Measurements from ENCODE around the gene CYB5RL. TPM values are rescaled to one million over a fixed set of nuclear protein-coding genes. Genes with fewer than 3 reads are reported as not detected.
A peak's percentile ranks its signal among the peaks of the same experiment; 100 is the strongest.
"Not testable (repeated sequence)": the region's sequence is repeated elsewhere in the genome, so short reads cannot be mapped to it uniquely, and the experiment has no call there.

The CYB5RL gene
- total and polyA plus RNA-seq, 9 donors = 4.5 to 8.0 (median 5.6) TPM

DNA sequence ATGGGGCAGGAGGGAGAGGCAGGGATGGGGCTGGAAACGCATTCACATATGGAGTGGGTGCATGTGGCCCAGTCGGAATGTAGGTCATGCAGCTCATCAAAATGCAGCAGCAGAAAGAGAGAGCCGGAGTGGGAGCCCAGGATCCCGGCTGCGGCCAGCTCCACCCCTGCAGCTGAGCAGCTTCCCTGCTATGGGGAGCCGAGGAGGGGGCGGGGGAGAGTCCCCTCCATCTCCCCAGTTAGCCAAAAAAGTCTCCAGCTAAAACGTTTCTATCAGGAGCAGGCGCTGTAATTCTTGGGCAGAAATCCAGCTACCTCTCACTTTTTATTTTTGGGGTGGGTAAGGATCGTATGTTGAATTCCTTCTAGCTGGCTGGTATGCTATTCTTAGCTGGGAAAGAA is 39.8 kb upstream of the CYB5RL start:
- H3K36me3 ChIP-seq (ENCODE audit: control insufficient read depth, insufficient read depth, low read length) = peaks cover 60% of the 10 kb centered on the region
- H3K27ac ChIP-seq (ENCODE audit: low read length) = no peak overlapping the region
- H3K4me1 ChIP-seq (ENCODE audit: control insufficient read depth, insufficient read depth, low read length) = peaks cover 7% of the 10 kb centered on the region
- peak; percentile 77 for DNase-seq
- no peaks in the 10 kb centered on the region for H3K9me3 ChIP-seq (replicated peaks; ENCODE audit: control insufficient read depth, low read depth, low read length)
- H3K27me3 ChIP-seq (ENCODE audit: control insufficient read depth, insufficient read depth, low read length) = no peaks in the 10 kb centered on the region
- H3K4me3 ChIP-seq (ENCODE audit: low read length) = no peak overlapping the region
- WGBS (ENCODE audit: insufficient coverage) = 26% methylated on average over 4 of the region's 10 CpGs

DNA sequence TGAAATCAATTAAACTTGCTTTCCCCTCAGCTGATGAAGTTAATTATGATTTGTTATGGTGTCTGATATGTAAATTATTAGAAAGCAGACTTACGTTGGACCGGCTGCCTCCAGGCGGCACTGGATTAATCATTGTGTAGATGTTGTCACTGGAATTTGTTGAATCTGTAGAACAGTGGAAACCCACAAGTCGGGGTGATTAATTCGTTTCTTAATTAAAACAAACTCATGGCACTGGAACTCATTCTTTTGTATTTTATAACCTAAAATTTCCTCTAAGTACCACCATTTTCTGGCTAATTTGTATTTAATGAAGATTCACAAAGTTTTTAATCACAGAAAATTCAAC is 39.2 kb upstream of the CYB5RL start:
- H3K9me3 ChIP-seq (replicated peaks; ENCODE audit: control insufficient read depth, low read depth, low read length) = no peaks in the 10 kb centered on the region
- H3K4me1 ChIP-seq (ENCODE audit: control insufficient read depth, insufficient read depth, low read length) = peaks cover 6% of the 10 kb centered on the region
- no peak overlapping the region for H3K27ac ChIP-seq (ENCODE audit: low read length)
- no peak for DNase-seq
- no peak overlapping the region for H3K4me3 ChIP-seq (ENCODE audit: low read length)
- peaks cover 59% of the 10 kb centered on the region for H3K36me3 ChIP-seq (ENCODE audit: control insufficient read depth, insufficient read depth, low read length)
- H3K27me3 ChIP-seq (ENCODE audit: control insufficient read depth, insufficient read depth, low read length) = no peaks in the 10 kb centered on the region
- WGBS (ENCODE audit: insufficient coverage) = 95% methylated on average over 3 of the region's 5 CpGs

GRCh38 chr1:54238353-54239034 is 38.7 kb upstream of the CYB5RL start:
- no peak overlapping the region for H3K27ac ChIP-seq (ENCODE audit: low read length)
- no peak overlapping the region for H3K4me3 ChIP-seq (ENCODE audit: low read length)
- peaks cover 6% of the 10 kb centered on the region for H3K4me1 ChIP-seq (ENCODE audit: control insufficient read depth, insufficient read depth, low read length)
- no peaks in the 10 kb centered on the region for H3K27me3 ChIP-seq (ENCODE audit: control insufficient read depth, insufficient read depth, low read length)
- 77% methylated on average over 7 of the region's 12 CpGs for WGBS (ENCODE audit: insufficient coverage)
- H3K9me3 ChIP-seq (replicated peaks; ENCODE audit: control insufficient read depth, low read depth, low read length) = no peaks in the 10 kb centered on the region
- DNase-seq = no peak
- peaks cover 59% of the 10 kb centered on the region for H3K36me3 ChIP-seq (ENCODE audit: control insufficient read depth, insufficient read depth, low read length)

DNA sequence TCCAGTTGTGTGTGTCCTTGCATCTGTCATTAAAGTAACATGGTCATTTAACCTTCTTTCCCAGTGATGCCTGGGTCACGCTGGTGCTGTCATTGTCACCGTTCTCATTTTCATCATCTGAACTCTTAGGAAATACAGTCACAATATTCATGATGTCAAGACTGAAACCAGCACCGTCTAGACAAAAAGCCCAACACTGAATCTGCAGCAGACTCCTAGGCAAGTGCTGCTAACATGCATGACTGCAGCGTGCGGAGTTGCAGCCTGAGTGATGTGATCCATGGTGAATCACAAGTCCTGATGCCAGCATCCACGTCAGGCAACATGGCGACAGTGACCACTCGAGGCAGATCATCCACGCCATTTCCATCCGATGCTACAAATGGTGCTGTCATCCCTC is 37.8 kb upstream of the CYB5RL start:
- 74% methylated on average over 8 of the region's 10 CpGs for WGBS (ENCODE audit: insufficient coverage)
- DNase-seq = no peak
- peaks cover 6% of the 10 kb centered on the region for H3K4me1 ChIP-seq (ENCODE audit: control insufficient read depth, insufficient read depth, low read length)
- peaks cover 53% of the 10 kb centered on the region for H3K36me3 ChIP-seq (ENCODE audit: control insufficient read depth, insufficient read depth, low read length)
- H3K9me3 ChIP-seq (replicated peaks; ENCODE audit: control insufficient read depth, low read depth, low read length) = no peaks in the 10 kb centered on the region
- H3K27me3 ChIP-seq (ENCODE audit: control insufficient read depth, insufficient read depth, low read length) = no peaks in the 10 kb centered on the region
- H3K4me3 ChIP-seq (ENCODE audit: low read length) = no peak overlapping the region
- H3K27ac ChIP-seq (ENCODE audit: low read length) = no peak overlapping the region

- DNase-seq = no peak
- H3K9me3 ChIP-seq (replicated peaks; ENCODE audit: control insufficient read depth, low read depth, low read length) = no peaks in the 10 kb centered on the region
- H3K27me3 ChIP-seq (ENCODE audit: control insufficient read depth, insufficient read depth, low read length) = no peaks in the 10 kb centered on the region
- peaks cover 29% of the 10 kb centered on the region for H3K36me3 ChIP-seq (ENCODE audit: control insufficient read depth, insufficient read depth, low read length)
- peaks cover 3% of the 10 kb centered on the region for H3K4me1 ChIP-seq (ENCODE audit: control insufficient read depth, insufficient read depth, low read length)
- no peak overlapping the region for H3K27ac ChIP-seq (ENCODE audit: low read length)
- H3K4me3 ChIP-seq (ENCODE audit: low read length) = no peak overlapping the region
- no CpG with 5 or more reads among the region's 2 CpGs for WGBS (ENCODE audit: insufficient coverage)
These were observed 34.5 kb upstream of the CYB5RL start for GRCh38 chr1:54234284-54234683.

- H3K4me1 ChIP-seq (ENCODE audit: control insufficient read depth, insufficient read depth, low read length) = peaks cover 12% of the 10 kb centered on the region
- H3K4me3 ChIP-seq (ENCODE audit: low read length); H3K27ac ChIP-seq (ENCODE audit: low read length); DNase-seq; H3K9me3 ChIP-seq (replicated peaks; ENCODE audit: control insufficient read depth, low read depth, low read length); H3K27me3 ChIP-seq (ENCODE audit: control insufficient read depth, insufficient read depth, low read length): not testable (repeated sequence)
- H3K36me3 ChIP-seq (ENCODE audit: control insufficient read depth, insufficient read depth, low read length) = peaks cover 28% of the 10 kb centered on the region
- WGBS (ENCODE audit: insufficient coverage) = 100% methylated on average over 1 of the region's 33 CpGs
These were observed 33.4 kb upstream of the CYB5RL start for GRCh38 chr1:54233196-54233595.

DNA sequence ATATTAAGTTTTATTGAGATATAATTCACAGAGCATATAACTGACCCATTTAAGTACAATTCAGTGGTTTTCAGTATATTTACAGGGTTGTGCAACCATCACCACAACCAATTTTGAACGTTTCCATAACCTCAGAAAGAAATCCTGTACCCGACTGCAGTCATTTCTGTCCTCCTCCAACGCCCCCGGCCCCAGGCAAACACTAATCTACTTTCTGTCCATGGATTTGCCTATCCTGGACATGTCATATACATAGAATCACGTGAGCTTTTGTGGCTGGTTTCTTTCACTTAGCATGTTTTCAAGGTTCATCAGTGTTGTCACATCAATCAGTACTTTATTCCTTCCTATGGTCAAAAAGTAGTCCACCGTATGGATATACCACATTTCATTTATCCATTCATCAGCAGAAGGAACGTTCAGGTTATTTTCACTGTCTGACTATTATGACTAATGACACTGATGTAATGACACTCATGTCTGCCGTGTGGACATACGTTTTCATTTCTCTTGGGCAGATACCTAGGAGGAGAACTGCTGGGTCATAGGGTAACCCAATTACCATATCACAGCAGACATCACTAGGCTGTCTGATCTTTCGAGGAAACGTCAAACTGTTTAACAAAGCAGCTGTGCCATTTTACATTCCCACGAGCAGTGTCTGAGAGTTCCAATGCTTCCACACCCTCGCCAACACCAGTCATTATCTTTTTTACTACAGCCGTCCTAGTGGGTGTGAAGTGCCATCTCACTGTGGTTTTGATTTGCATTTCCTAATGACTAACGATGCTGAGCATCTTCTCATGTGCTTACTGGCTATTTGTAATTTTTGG is 30.9 kb upstream of the CYB5RL start:
- Histone ChIP-seq H3K27me3 (ENCODE audit: control insufficient read depth, insufficient read depth, low read length) (no peaks in the 10 kb centered on the region), H3K27ac (ENCODE audit: low read length) (no peak overlapping the region), H3K4me3 (ENCODE audit: low read length) (no peak overlapping the region), H3K36me3 (ENCODE audit: control insufficient read depth, insufficient read depth, low read length) (peaks cover 23% of the 10 kb centered on the region), H3K4me1 (ENCODE audit: control insufficient read depth, insufficient read depth, low read length) (peaks cover 19% of the 10 kb centered on the region), H3K9me3 (replicated peaks; ENCODE audit: control insufficient read depth, low read depth, low read length) (no peaks in the 10 kb centered on the region)
- no peak for DNase-seq
- 86% methylated on average over 6 of the region's 15 CpGs for WGBS (ENCODE audit: insufficient coverage)

- Histone ChIP-seq H3K9me3 (replicated peaks; ENCODE audit: control insufficient read depth, low read depth, low read length) (no peaks in the 10 kb centered on the region), H3K27ac (ENCODE audit: low read length) (no peak overlapping the region), H3K27me3 (ENCODE audit: control insufficient read depth, insufficient read depth, low read length) (no peaks in the 10 kb centered on the region), H3K36me3 (ENCODE audit: control insufficient read depth, insufficient read depth, low read length) (peaks cover 32% of the 10 kb centered on the region), H3K4me3 (ENCODE audit: low read length) (no peak overlapping the region), H3K4me1 (ENCODE audit: control insufficient read depth, insufficient read depth, low read length) (peaks cover 19% of the 10 kb centered on the region)
- DNase-seq = peak; percentile 59
- WGBS (ENCODE audit: insufficient coverage) = 38% methylated on average over 3 of the region's 11 CpGs
These were observed 29.6 kb upstream of the CYB5RL start for GRCh38 chr1:54229281-54229891.

DNA sequence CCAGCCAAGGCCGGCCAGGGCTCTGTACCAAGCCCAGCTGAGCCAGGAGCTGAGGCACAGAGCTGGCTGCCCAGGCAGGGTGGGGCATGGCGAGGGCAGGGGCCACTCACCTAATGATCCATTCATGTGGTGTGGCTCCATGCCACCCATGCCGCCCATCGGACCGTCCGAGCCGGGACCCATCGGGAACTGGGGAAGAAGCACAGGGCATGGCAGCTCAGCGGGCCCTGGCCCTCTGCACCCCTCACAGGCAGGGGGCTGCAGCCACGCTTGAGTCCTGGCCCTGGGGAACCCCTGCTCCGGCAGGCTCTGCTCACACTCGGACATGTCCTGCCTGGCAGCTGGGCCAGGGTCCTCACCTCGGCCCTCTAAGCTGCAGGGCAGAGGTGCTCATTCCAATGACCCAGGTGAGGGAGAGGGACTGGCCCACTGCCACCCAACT is 28.8 kb upstream of the CYB5RL start:
- H3K4me1 ChIP-seq (ENCODE audit: control insufficient read depth, insufficient read depth, low read length) = peaks cover 19% of the 10 kb centered on the region
- H3K9me3 ChIP-seq (replicated peaks; ENCODE audit: control insufficient read depth, low read depth, low read length) = no peaks in the 10 kb centered on the region
- peaks cover 33% of the 10 kb centered on the region for H3K36me3 ChIP-seq (ENCODE audit: control insufficient read depth, insufficient read depth, low read length)
- H3K27me3 ChIP-seq (ENCODE audit: control insufficient read depth, insufficient read depth, low read length) = no peaks in the 10 kb centered on the region
- no peak overlapping the region for H3K4me3 ChIP-seq (ENCODE audit: low read length)
- 84% methylated on average over 12 of the region's 13 CpGs for WGBS (ENCODE audit: insufficient coverage)
- no peak for DNase-seq
- no peak overlapping the region for H3K27ac ChIP-seq (ENCODE audit: low read length)

DNA sequence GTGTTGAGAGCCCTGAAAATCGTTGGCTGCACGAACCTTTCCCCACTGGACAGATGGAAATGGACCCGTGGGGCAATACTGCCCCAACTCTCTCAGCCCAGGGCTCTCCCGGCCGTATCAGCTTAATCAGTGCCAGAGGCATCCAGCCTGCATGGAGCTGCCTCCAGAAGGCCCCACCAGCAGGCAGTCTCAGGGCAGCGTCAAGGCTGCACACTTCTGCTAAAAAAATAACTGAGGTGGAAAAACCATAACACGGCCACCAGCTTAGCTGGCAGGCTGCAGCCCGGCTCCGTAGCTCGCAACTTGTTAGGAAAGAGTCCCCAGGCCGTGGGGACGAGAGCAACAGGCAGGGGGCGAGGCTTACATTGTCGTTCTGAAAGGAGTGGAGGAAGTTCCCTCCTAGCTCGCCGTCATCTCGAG is 28.1 kb upstream of the CYB5RL start:
- no peaks in the 10 kb centered on the region for H3K27me3 ChIP-seq (ENCODE audit: control insufficient read depth, insufficient read depth, low read length)
- H3K27ac ChIP-seq (ENCODE audit: low read length) = no peak overlapping the region
- 44% methylated on average over 17 of the region's 17 CpGs for WGBS (ENCODE audit: insufficient coverage)
- H3K36me3 ChIP-seq (ENCODE audit: control insufficient read depth, insufficient read depth, low read length) = peaks cover 37% of the 10 kb centered on the region
- no peaks in the 10 kb centered on the region for H3K9me3 ChIP-seq (replicated peaks; ENCODE audit: control insufficient read depth, low read depth, low read length)
- DNase-seq = no peak
- peaks cover 19% of the 10 kb centered on the region for H3K4me1 ChIP-seq (ENCODE audit: control insufficient read depth, insufficient read depth, low read length)
- H3K4me3 ChIP-seq (ENCODE audit: low read length) = no peak overlapping the region

Measured in muscle of leg (tissue), 11 donors.